ENCODE results near the gene SLC4A2.

GRCh38 chr7:151123158-151123821 is 63.9 kb downstream of the SLC4A2 start:
- TF ChIP-seq, protein P1, sequence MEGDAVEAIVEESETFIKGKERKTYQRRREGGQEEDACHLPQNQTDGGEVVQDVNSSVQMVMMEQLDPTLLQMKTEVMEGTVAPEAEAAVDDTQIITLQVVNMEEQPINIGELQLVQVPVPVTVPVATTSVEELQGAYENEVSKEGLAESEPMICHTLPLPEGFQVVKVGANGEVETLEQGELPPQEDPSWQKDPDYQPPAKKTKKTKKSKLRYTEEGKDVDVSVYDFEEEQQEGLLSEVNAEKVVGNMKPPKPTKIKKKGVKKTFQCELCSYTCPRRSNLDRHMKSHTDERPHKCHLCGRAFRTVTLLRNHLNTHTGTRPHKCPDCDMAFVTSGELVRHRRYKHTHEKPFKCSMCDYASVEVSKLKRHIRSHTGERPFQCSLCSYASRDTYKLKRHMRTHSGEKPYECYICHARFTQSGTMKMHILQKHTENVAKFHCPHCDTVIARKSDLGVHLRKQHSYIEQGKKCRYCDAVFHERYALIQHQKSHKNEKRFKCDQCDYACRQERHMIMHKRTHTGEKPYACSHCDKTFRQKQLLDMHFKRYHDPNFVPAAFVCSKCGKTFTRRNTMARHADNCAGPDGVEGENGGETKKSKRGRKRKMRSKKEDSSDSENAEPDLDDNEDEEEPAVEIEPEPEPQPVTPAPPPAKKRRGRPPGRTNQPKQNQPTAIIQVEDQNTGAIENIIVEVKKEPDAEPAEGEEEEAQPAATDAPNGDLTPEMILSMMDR (IDR thresholded peaks at IDR 0.05) = no peak
- TF ChIP-seq, protein P2, sequence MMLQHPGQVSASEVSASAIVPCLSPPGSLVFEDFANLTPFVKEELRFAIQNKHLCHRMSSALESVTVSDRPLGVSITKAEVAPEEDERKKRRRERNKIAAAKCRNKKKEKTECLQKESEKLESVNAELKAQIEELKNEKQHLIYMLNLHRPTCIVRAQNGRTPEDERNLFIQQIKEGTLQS (CRISPR knock-in tag; conservative IDR thresholded peaks at IDR 0.05) = no peak
- TF ChIP-seq, protein P3, sequence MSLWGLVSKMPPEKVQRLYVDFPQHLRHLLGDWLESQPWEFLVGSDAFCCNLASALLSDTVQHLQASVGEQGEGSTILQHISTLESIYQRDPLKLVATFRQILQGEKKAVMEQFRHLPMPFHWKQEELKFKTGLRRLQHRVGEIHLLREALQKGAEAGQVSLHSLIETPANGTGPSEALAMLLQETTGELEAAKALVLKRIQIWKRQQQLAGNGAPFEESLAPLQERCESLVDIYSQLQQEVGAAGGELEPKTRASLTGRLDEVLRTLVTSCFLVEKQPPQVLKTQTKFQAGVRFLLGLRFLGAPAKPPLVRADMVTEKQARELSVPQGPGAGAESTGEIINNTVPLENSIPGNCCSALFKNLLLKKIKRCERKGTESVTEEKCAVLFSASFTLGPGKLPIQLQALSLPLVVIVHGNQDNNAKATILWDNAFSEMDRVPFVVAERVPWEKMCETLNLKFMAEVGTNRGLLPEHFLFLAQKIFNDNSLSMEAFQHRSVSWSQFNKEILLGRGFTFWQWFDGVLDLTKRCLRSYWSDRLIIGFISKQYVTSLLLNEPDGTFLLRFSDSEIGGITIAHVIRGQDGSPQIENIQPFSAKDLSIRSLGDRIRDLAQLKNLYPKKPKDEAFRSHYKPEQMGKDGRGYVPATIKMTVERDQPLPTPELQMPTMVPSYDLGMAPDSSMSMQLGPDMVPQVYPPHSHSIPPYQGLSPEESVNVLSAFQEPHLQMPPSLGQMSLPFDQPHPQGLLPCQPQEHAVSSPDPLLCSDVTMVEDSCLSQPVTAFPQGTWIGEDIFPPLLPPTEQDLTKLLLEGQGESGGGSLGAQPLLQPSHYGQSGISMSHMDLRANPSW (CRISPR knock-in tag; conservative IDR thresholded peaks at IDR 0.05; ENCODE audit: low read depth) = no peak
- TF ChIP-seq TEAD1 (CRISPR knock-in tag; IDR thresholded peaks at IDR 0.05) (no peak), IRF2 (CRISPR knock-in tag; IDR thresholded peaks at IDR 0.05; ENCODE audit: borderline replicate concordance, low read depth) (no peak), SP1 (CRISPR knock-in tag; conservative IDR thresholded peaks at IDR 0.05) (no peak), ETV6 (CRISPR knock-in tag; IDR thresholded peaks at IDR 0.05) (no peak), ZBTB21 (CRISPR knock-in tag; IDR thresholded peaks at IDR 0.05; ENCODE audit: borderline replicate concordance) (no peak), NR3C1 (CRISPR knock-in tag; conservative IDR thresholded peaks at IDR 0.05; ENCODE audit: low read depth) (no peak)
